ENCODE measurements around the gene DPYSL4.
"Not testable (repeated sequence)": the region's sequence is repeated elsewhere in the genome, so short reads cannot be mapped to it uniquely, and the experiment has no call there.

Gene DPYSL4

DNA sequence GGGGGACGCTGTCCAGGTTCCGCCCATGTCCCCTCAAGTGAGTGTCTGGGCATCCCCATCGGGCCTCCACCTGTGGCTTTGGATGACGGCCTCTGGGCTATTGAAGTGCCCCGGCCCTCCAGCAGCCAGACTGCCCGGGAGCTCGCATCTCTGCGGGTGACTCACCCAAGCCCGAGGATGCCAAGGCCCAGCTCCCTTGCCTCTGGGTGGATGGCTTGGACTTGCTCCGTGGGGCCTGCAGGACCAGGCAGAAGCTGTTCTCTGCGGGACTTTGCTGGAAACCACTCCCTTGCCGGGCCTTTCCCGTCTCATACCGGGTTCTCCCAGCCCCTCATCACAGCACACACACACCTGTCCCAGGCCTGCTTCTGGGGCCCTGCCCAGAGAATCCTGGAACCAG lies 22.4 kb downstream of the DPYSL4 start:
- no peak for DNase-seq

DNA sequence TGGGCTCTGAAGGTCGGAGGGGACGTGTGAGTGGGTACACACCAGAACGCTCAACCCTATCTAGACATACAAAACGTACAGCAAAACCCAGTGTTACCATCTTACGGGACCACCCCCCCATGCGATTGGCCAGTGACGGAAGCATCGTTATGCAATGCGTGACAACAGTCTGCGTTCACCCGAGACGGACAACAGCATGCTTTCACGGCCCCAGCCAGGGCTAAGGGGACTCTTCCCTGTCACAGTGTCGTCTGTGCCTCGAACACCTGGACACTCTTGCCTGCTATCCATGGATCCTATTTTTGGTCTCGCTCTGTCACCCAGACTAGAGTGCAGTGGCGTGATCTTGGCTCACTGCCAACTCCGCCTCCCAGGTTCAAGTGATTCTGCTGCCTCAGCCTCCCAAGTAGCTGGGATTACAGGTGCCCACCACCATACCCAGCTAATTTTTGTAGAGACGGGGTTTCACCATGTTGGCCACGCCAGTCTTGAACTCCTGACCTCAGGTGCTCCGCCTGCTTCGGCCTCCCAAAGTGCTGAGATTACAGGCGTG lies 23.3 kb downstream of the DPYSL4 start:
- DNase-seq: no peak

DNA sequence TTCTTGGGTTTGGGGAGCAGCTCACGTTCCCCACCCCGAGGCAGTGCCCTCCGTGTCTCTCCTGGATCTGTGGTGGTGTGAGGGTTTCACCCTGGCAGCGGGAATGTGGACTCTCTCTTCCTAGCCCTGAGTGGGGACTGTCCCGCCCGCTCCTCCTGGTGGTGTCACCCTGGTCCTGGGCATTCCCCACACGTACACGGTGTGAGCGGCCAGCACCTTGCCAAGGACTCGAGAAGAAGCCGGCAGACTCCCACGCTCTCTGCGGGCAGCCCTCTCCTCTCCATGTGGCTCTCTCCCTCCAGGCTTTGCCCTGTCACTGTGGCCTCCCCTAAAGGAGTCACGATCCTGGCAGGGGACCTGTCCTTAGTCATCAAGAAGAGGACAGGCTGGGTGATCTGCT lies 24.0 kb downstream of the DPYSL4 start:
- no peak for DNase-seq

DNA sequence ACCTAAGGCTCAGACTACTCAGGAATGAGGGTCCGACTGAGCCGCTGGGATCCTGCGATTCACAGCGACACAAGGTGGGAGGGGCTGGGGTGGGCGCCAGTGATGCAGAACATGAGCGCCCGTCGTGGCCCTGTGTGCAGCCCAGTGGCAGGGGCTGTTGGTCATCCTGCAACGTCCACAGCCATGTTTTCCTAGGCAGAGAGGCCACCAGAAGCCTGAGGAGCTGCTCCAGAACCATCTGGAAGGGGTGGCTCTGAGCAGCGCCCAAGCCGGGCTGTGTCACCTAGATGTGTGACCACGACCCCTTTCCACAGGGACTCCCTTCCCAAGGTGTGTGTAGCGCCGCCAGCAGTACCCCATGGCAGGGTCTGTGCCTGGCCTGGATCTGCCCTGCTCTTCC lies 24.5 kb downstream of the DPYSL4 start:
- DNase-seq: no peak

DNA sequence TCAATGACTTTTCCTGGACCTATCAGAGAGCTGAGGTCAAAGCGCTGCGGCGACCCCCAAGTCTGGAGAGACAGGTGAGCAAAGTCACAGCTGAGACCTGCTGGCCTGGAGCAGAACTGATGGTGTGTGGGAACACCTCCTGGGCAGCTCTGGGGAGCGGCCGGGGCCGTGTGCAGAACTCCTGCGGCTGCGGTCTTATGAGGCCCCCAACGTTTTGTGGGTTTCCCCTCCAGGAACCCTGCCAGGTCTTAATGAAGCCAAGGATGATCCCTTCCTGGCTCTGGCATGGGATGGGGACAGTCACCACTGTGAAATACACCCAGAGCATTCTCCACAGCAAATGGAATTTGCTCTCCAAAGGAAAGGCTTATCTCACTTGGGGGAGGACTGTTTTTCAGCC lies 26.1 kb downstream of the DPYSL4 start:
- DNase-seq: no peak

DNA sequence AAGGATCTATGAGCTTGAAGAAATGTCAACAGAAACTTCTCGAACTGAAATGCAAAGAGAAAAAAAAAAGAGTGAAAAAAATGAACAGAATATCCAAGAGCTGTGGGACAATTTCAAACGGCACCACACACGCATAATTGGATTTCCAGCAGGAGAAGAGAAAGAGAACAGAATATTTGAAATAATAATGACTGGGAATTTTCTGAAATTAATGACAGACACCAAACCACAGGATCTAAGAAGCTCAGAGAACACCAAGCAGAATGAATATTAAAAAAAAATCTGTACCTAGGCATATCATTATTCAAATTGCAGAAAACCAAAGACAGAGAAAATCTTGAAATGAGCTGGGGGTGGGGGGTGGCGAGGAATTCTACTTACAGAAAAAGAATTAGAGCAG lies 27.2 kb downstream of the DPYSL4 start:
- DNase-seq: no peak

DNA sequence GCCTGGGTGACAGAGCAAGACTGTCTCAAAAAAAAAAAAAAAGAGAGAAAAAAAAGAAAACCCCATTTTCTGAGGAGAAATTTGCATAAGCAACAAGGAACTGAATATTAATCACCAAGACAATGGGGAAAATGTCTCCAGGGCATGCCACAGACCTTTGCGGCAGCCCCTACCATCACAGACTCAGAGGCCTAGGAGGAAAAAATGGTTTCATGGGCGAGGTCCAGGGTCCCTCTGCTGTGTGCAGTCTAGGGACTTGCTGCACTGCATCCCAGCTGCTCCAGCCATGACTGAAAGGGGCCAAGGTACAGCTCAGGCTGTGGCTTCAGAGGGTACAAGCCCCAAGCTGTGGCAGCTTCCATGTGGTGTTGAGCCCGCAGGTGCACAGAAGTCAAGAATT lies 29.7 kb downstream of the DPYSL4 start:
- not testable (repeated sequence) for DNase-seq

DNA sequence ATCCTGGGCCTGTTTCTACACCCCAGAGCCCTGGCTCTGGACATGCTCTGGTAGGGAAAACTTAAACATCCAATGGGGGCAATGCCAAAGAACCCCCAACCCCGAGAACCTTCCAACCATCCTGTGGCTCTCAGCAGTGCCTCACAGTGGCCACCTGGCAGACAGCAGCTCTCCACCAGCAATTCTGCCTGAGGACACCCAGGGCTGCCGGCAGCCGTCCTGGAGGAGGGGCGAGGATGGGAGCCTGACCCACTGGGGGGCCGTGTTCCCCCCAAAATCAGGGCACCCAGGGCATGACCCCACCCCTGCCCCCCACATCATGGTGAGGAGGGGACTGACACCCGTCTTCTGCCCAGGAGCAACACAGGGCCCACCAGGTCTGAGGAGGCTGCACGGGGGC lies 32.7 kb downstream of the DPYSL4 start:
- DNase-seq: no peak

DNA sequence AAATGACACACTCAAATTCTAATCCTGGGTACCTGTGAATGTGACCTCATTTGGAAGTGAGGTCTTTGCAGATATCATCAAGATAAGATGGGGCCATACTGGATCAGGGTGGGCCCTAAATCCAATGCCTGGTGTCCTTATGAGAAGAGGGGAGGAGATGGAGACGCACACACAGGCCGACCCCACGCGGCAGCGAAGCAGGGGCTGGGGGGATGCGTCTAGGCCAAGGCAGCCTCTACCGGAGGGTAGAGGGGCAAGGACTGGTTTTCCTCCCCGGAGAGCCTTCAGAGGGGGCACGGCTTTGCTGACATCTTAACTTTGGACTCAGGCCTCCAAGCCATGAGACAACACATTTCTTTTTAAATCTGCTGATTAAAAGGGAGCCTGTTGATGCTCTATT lies 33.3 kb downstream of the DPYSL4 start:
- no peak for DNase-seq

DNA sequence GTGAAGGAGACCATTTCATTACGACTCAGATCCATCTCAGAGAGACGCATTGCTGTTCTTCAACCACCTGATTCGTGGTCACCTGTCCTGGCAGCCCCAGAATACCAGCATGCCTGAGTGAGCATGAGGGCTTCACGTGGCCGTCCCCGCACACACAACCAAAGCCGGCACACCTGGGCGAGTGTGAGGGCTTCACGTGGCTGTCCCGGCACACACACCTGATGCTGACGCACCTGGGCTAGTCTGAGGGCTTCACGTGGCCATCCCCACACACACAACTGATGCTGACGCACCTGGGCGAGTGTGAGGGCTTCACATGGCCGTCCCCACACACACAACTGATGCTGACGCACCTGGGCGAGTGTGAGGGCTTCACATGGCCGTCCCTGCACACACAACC lies 34.2 kb downstream of the DPYSL4 start:
- not testable (repeated sequence) for DNase-seq

DNA sequence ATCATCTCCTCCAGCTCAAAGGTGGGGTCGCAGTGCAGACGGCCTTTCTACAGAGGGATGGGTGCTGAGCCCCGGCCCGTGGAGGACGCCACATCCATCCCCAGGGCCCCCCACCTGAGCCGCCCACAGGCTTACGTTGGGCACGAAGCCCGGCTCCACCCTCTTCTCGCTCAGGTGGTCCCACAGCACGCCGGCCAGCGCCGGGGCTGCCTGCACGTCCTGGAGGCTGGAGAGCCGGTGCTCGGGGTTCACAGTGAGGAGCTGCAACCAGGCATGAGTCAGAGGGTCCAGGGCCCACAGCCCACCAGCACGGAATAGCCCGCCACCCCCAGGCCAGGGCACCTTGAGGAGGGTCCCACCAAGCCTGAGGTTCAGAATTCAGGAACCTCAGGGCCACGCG lies 36.0 kb downstream of the DPYSL4 start:
- DNase-seq: no peak

DNA sequence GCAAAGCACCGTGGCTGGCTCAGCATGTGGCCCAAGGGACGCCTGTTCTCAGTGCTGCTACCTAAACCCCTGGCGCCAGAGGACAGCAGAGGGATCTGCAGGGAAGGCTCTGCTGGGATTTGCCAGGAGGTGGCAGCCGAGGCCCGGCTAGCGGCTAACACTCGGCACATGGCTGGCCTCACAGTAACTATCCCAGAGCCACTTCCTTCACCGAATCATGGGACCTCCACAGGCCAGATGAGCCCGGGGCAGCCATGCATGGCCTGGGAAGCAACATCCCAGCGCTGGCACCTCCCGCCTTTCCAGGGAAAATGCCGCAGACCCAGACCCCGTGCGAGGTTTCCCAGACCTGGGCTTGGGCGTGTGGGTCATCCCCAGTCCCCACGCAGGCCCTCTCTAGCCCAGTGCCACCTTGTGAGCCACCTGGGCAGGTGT lies 36.4 kb downstream of the DPYSL4 start:
- DNase-seq: peak; percentile 86

DNA sequence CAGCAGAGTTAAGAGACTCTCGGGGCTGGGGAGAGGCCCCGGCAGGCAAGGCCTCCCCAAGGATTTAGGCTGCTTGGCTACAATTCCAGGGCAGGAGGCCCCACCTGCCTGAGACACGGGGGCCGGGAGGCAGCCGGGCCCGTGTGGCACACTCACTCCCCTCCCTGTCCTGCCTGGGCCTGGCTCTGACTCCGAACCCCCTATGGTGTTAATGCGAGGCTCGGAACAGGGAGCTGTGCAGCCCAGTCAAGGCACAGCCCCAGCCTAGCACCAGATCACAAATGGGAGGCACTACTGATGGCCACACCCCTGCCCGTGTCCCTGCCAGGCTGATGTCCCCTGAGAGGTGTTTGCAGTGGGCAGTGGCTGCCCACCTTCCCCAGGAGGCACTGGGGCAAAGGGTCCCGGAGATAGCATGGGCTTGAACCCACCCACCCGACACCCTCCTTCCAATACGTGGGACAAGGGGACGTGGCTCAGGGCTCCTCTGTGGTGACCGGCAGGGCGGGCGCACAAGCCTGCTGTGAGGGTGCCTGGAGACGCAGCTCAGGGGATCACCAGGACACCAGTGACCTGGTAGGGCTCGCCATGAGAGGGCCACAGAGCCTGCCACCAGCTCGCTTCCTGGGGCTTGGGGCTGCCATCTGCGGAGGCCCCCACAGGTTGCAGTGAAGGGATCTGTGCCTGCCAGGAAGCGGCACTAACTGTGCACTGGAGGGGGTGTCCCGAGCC lies 37.0 kb downstream of the DPYSL4 start:
- DNase-seq: no peak

DNA sequence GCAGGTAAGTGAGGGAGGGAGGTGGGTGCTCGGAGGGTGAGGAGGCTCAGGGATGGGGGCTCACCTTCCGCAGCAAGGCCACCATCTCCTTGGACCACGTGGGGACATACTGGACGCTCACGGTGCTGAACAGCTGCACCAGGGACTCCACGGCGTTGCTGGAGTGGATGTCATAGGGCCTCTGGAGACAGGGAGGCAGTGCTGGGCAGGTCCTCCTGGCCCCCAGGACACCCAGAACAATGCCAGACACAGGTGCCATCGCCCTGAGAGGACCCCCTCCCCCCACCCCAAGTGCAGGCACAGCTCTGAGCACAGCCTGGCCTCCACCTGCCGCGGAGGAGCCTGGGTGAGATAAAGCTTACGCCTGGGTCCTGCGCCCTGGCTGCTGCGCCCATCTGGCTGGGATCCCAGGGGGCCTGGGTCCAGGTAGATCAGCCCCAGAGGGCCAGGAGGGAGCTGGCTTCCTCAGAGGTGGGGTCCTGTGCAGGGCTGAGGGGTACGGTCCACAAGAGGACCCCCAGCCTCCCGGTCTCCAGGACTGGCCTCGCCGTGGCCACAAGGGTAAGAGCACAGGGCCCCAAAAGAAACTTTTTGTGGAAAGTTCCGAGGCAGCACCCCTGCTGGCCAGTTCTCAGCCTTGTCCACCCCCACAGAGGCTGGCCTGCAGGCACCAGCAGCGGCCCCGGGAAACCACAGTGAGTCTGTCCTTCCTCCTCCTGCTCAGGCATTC lies 37.8 kb downstream of the DPYSL4 start:
- DNase-seq: no peak

DNA sequence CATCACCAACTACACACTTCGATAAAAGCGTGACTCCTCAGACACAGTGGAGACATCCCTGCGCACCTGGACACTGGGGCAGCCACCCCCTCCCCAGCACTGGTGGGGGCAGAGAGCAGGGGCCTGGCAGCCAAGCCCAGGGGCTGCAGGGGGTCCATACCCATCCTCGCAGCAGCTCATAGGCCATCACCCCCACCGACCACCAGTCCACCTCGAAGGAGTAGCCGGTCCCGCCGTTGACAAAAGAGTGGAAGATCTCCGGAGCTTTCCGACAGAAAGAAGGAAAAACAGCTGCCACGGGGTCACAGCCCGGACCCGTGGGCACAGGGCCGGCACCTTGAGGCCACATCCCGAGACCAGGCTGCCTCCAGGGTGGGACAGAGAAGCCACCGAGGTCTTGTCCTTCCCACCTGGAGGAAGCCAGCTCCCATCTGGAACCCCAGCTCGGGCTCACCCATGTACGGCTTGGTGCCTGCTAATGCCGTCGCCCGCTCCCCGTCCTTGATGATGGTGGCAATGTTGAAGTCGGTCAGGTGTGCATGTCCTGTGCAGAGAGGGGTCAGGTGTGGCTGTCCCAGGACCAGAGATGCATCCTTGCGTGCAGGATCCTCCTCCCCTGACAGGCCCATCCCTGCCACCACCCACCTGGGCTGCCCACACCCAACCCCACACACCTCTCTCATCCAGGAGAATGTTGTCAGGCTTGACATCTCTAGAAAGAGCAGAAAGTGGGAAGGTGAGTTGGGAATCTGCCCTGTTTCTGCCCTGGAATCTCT lies 38.5 kb downstream of the DPYSL4 start:
- DNase-seq: no peak

DNA sequence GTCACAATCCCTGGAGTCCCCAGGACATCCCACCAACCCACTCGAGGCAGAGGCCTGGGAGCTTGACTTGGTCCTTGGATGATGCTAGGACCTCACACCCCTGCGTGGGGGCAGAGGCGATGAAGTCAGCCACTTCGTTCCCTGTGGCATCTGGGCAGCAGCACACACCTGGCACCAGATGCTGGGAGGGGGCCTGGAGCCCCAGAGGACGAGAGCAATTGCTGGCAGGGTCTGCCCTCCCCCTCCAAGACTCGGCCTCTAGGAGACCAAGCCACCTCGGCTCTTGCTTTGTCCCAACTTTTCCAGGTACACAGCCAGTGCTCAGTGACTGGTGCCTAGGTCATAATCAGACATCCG lies 39.1 kb downstream of the DPYSL4 start:
- no peak for DNase-seq

DNA sequence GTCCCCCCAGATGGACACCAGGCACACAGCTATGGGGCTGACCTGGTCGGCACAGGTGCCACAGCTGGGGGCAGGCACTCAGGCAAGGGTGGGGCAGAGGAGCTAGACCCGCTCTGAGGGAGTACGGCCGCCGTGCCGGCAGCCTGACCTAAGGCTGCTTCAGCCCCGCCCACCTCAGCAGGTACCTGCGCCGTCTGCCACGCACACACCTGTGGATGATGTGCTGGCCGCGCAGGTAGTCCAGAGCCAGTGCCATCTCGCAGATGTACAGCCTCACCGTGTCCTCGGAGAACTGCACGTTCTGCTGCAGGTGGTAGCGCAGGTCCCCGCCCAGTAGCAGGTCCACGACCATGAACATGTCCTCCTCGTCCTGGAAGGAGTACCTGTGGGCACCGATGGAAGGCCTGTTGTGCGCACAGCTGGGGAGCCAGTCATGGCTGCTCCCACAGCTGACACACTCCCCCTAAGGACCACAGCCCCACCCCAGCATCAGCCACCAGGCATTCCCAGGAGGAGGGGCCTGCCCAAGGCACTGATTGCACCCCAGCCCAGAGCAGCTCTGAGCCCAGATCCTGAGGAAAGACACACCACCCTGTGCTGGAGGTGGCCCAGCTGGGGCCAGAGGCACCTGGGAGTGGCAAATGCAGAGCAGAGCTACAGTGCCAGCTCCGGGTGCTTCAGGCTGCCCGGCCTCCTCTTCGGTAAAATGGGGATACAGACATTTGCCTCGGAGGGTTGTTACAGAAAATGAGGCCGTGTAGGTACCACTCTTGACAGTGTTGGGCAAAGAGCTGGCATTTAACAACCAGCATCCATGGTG lies 40.0 kb downstream of the DPYSL4 start:
- no peak for DNase-seq

DNA sequence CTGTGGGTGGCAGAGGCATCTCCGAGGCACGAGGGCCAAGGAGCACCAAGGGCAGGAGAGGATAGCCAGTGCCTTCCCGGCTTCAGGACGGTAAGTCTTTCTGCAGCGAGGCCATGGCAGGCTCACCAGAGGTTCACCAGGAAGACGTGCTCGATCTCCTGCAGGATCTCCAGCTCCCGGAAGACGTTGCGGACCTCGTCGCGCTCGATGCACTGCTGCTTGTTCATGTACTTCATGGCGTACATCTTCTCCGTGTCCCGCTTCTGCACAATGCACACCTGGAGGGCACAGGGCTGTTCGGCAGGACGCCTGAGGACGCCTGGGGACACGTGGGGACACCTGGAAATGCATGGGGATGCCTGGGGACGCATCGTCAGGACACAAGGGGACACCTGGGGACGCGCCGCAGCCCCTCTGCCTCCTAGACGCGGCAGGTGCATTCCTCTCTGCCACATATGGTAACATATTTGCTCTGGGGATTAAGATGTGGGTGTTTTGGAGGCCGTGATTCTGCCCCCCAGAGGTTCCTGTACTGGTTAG lies 41.2 kb downstream of the DPYSL4 start:
- DNase-seq: no peak

DNA sequence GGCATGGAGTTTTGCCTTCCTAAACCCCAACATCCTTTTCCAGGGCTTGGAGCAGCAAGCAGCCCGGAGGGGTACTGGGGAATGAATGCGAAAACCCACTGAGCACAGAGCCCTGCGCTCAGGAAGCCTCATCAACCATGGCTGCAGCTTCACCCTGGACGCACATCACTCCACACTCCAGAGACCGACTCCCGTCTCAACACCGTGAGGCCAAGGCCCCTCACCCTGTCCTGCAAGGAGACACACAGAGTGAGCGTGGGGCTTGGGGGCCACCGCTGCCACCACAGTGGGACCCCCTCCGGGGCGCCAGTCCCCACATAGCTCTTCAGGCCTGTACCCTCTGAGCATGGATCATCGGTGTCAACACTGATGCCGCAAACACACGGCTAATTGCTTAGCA lies 41.9 kb downstream of the DPYSL4 start:
- DNase-seq: no peak

DNA sequence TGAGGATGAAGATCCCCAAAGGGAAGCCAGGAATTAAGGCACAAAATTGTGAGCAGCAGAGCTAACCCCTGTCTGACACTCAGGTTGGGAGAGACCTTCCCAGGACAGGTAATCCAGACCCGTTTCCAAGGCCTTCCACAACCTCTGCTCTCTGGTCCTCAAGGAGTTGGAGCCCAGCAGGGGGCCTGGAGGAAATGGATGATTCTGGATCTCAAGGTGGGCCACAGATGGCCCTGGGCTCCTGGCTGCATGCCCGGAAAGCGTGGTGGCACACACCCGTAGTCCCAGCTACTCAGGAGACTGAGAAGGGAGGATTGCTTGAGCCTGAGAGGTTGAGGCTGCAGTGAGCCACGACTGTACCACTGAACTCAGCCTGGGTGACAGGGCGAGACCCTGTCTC lies 42.3 kb downstream of the DPYSL4 start:
- DNase-seq: no peak

DNA sequence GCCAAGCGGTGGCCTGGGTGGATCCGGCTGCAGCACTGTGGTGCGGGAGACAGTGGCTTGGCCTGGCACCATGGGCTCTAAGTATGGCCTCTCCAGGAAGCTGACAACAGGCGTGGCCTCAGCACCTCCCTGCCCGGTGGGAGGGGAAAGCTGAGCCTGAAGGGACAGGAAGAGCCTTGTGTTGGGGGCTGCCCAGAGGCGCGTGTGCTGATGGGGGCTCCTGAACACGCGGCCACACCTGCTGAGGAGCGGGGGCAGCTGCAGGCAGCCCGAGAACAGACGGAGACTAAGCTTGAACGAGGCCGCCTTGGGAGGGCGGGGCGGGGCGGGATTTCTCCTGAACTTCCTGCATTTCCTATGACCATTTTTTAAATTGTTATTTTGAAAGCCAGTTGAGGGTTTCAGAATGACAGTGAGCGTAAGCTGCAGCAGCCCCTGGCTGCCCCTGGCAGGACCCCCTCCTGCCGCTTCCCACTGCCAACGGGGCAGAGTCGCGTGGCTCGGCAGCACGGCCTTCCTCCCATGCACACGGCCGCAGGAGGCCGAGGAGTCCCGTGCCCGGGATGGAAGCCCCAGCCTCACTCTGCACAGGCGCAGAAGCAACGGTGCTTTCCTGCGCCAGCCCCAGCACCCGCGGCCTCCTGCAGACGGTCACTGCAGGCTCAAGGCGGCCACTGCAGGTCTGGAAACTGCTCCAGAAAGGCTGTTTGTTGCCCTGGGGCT lies 43.2 kb downstream of the DPYSL4 start:
- no peak for DNase-seq
